Measurements from ENCODE around the gene IL5RA.

GRCh38 chr3:3134750-3135448 is 24.7 kb upstream of the IL5RA start:
- TF ChIP-seq EZH2phosphoT487 (IDR thresholded peaks at IDR 0.05; ENCODE audit: low read length) (no peak), CTCF (IDR thresholded peaks at IDR 0.05; ENCODE audit: low read length) (no peak)

Measured in MM.1S (cell line).